ENCODE data around the gene SHB. TPM values are rescaled to one million over a fixed set of nuclear protein-coding genes. Genes with fewer than 3 reads are reported as not detected.

SHB gene
- total RNA-seq, 1 experiment from 2014 or later, result 20.0 TPM

DNA sequence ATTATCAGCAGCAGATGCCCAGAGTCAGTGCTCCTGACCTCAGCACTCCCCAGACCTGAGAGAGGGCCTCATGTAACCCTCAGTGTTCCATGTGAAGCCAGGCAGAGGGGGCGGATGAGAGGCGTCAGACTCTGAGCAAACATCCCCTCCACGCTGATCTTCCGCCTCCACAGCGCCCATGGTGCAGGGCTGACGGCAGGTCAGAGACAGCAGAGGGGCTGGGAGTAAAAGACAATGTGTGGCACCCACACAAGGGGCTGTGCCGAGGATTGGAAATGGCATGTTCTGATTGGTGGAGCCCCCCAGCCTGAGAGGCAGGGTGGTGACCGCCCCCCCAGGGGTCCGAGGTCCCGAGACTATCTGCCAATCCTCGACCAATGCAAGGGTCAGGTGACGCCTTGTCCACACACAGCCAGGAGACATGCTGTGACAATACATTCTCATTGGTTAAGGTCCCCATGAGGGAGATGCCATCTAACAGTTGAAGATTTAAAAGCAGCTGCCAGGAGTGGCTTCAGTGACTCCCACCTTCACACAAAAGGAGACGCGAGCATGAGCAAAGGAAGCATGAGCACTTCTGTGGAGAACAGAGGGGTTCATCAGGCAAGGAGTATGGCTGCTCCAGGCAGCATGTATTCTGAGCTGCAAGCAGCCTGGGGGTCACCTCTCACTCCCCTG lies 145.8 kb downstream of the SHB start:
- no peaks in the 10 kb centered on the region for H3K27me3 ChIP-seq
- H3K9me3 ChIP-seq, result no peaks in the 10 kb centered on the region
- H3K4me3 ChIP-seq, result no peak overlapping the region
- DNase-seq, result no peak
- no peaks in the 10 kb centered on the region for H3K36me3 ChIP-seq

DNA sequence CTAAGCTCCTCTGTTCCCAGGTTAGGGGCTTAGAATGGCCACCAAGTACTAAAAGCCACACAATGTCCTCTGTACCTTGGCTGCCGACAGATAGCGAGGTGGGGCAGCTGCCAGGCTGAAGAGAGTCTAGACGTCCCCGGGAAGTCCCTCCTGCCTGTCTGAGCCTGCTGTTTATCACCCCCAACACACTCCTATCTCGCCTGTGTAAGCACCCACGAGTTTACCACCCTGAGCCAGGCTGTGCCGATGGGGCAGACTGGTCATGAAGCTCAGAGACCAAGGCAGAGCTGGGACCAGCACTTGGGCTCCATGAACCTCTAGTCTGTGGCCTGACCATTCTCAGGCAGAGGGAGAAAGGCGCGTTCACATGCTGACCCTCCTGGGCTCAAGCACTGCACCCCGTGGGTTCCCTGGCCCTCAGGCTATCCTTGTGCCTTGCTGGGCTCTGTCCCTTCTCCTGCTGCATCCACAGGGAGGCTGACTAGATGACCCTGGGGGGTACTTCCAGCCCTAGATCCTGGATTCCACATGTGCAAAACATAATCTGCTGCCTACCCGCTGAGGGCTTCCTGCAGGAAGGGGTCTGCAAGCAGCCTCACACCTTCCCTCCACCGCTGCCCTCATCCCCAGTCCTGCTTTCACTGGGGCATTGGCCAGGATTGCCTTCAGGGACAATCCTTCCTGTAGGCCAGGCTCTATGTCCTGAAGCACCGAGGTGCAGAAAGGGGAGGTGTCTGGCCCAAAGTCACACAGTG lies 146.5 kb downstream of the SHB start:
- peaks cover 5% of the 10 kb centered on the region for H3K36me3 ChIP-seq
- no peak overlapping the region for H3K4me3 ChIP-seq
- H3K9me3 ChIP-seq, result no peaks in the 10 kb centered on the region
- DNase-seq, result no peak
- no peaks in the 10 kb centered on the region for H3K27me3 ChIP-seq

DNA sequence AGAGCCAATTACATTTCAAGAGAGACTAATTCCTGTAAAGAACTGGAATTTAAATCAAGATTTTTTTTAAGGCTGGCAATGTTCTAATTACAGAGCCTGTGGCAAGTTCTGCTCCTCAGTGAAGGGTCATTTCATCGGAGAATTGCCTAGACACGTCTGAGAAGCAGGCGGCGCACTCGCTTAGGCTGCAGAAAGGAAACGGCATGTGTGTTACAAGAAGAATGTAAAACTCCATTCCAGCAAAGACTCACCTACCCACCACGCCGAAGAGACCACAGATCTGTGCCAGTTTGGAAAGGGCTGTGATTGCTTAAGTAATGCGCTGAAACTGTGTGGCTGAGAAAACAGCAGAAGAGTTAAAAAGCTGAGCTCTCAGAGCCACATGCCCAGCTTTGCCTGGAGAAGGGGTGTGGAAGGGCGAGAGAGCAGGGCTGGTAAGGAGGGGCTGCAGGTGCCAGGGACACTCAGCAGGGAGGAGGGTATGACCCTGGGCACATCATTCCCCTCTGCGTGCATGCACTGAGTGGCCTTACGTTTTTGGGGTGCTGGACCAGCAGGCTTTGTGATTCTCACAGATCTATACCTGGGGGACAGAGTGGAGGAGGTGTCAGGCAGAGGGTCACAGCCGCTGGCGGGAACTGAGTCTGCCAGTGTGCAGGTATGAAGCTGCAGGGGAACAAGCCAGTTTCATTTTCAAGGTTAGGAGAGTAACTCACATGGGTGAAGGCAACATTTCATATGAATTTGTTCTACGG lies 147.3 kb downstream of the SHB start:
- DNase-seq, result no peak
- H3K9me3 ChIP-seq, result no peaks in the 10 kb centered on the region
- H3K36me3 ChIP-seq, result peaks cover 5% of the 10 kb centered on the region
- no peaks in the 10 kb centered on the region for H3K27me3 ChIP-seq
- no peak overlapping the region for H3K4me3 ChIP-seq

DNA sequence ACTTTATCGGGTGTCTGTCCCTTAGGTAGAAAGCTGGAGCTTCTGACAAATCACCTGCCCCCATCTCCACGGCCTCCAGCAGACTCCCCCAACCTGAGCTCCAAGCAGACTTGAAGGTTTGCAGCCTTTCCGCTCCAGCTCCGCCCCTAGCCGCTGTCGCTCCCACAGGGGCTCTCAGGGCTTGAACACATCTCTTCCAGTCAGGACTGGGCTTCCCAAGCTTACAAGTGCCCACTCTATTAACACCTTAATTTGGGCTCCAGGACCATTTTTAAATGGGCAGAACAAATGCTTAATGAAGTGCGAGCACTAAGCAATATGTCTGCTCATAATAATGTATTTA lies 147.9 kb downstream of the SHB start:
- Histone ChIP-seq H3K9me3 (no peaks in the 10 kb centered on the region), H3K27me3 (no peaks in the 10 kb centered on the region), H3K36me3 (peaks cover 5% of the 10 kb centered on the region), H3K4me3 (no peak overlapping the region)
- DNase-seq, result no peak

DNA sequence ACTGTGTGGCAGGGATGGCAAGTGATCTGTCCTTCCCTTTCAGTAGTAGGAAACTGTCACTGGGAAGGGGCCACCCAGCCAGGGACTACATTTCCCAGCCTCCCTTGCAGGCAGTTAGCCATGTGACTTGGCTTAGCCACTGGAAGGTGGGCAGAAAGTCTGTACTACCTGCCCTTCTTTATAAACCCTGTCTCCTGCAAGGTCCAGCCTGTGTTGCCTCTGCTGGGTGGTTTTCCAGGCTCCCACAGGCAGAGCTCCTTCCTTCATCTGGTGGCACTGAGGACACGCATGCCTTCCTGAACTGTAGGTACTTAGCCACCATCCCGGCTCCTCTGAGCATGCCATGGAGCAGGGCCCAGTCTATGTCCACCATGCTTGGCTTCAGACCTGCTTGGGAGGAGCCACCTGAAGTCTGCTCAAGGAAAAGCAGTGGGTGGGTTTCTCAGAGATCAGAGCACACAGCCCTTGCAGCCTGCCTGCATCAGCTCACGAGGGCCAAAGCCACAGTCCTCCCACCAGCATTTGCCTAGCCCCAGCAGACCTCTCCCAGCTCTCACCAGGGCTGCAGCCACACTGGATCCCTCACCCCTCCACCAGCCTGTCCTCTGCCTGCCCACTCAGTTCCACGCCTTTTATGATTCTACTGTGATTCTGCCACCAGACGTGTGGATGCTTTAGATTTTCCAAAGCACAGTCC lies 148.4 kb downstream of the SHB start:
- Histone ChIP-seq H3K36me3 (peaks cover 5% of the 10 kb centered on the region), H3K4me3 (no peak overlapping the region), H3K9me3 (no peaks in the 10 kb centered on the region), H3K27me3 (no peaks in the 10 kb centered on the region)
- DNase-seq, result no peak

DNA sequence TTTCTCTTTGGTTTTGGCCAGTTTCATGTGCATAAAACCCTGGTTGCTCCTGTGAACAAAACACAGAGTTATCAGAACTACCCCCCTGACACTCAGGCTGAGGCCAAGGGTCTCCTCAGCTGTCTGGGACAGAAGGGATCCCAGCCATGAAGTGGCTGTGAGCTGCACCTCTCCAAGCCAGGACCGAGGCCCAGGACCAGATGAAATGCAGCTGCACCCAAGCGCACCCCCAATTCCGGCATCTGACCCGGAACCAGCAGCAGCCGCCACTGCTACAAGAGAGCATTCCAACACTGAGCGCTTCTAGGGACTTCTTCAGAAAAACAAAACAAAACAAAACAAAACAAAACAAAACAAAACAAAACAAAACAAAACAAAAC lies 149.1 kb downstream of the SHB start:
- H3K9me3 ChIP-seq, result no peaks in the 10 kb centered on the region

DNA sequence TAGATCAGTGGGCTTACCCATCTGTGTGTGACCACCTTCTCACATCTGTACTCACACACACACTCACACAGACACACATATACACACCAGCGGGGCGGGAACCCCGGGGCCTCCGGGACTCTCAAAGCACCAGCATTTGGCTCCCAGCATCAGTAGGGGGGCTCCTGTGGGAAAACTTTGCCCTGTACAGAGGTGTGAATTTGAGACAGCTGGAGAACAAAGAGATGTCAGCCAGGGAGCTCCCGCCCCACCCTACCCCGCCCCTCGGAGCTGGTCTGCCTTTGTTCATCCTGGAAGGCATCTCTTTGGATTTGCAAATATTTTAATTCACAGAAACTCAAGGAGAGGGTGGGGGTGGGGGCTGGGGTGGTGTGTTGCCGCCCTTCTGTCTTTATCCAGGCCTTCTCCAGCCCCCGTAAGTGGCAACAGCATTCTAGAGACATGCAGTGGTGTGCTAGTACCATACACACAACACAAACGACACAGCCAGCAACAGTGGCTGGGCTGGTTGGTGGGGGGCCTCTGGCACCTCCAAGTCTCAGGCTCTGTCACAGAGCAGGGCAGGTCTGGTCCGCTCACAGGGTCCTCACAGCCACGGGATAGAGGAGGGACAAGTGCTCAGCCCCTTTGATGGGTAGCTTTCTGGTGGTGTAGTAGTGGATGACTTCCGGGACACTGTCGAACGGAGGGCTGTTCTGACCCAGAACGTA lies 149.6 kb downstream of the SHB start:
- Histone ChIP-seq H3K4me3 (no peak overlapping the region), H3K9me3 (no peaks in the 10 kb centered on the region), H3K27me3 (no peaks in the 10 kb centered on the region), H3K36me3 (peaks cover 5% of the 10 kb centered on the region)
- DNase-seq, result no peak

More for the DNA sequence above, 149.1 kb downstream of the SHB start:
- H3K27me3 ChIP-seq, result no peaks in the 10 kb centered on the region
- peaks cover 5% of the 10 kb centered on the region for H3K36me3 ChIP-seq
- no peak overlapping the region for H3K4me3 ChIP-seq
- no peak for DNase-seq

DNA sequence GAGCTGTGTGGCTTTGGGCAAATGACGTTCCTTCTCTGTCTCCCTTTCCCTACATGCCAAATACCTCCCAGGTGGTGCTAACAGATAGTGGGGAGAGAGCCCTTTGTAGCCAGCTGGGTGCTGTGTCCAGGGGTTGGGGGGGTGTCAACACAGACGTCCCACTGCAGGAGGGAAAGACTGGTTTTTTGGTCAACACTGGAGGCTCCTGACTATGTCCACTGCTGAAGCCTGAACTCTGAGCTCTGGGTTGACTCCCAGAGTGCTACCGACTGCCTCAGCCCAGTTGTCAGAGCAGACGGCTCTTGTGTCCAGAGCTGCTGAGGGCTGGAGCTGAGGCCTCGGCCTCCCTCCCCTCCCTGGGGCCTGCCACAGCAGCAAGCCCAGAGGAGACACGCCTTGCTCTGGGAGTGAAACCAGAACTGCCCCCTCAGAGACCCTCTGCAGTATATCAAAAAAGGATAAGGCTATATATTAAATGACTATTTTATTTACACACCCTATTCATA lies 150.3 kb downstream of the SHB start:
- no peak for DNase-seq
- no peak overlapping the region for H3K4me3 ChIP-seq
- H3K9me3 ChIP-seq, result no peaks in the 10 kb centered on the region
- H3K27me3 ChIP-seq, result no peaks in the 10 kb centered on the region
- peaks cover 8% of the 10 kb centered on the region for H3K36me3 ChIP-seq

DNA sequence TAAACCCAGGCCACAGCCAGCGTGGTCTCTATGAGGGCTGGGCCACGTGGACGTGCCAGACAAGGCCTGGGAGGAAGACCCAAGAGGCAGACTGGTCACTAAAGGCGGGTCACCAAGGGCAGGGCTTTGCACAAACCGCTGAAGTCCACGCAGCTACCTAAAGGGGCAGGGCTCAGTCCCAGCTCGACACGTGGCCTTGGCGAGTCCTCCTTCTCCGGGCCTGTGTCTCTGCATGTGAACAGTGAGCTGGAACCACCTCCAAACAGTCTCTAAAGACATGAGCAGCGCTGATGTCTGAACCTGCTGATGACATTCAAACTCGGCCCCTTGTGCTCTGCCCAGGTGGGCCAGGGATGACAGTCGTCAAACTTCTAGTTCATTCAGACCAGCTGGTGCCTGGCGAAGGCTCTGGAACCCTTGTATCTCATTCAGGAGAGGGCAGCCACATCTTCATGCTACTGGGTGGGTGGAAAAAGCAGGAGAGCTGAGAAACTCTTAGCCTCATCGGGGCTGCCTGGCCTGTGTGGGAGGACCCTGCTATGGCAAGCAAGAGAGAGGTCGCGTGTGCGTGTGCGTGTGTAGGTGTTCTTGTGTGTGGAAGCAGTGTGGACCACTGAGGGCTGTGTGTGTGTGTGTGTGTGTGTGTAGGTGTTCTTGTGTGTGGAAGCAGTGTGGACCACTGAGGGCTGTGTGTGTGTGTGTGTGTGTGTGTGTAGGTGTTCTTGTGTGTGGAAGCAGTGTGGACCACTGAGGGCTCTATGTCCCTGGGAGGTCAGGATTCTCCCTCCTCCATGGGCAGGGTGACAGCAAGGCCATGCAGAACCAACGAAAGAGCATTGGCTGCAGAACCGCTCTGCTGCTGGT lies 151.0 kb downstream of the SHB start:
- Histone ChIP-seq H3K36me3 (peaks cover 11% of the 10 kb centered on the region), H3K27me3 (no peaks in the 10 kb centered on the region), H3K4me3 (no peak overlapping the region), H3K9me3 (no peaks in the 10 kb centered on the region)
- no peak for DNase-seq

DNA sequence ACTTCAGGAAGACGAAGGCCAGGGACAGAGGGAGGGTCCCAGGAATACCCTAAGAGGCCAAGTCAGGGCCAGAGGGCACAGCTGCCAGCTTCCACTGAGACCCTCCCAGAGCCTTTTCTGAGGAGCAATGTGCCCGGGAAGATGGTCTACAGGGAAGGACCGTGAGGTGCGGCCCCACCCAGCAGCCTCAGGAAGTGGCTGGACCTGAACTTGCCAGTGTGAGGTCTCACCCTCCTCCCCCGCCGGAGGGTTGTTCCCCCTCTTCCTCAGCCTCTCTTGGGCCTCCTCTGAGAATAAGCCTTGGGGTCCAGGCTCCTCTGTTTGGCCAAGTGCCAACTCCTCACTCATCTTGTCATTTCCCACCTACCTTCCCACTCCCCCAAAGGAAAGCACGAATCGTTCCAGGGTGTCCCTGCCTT lies 151.7 kb downstream of the SHB start:
- H3K36me3 ChIP-seq, result peaks cover 11% of the 10 kb centered on the region
- H3K9me3 ChIP-seq, result no peaks in the 10 kb centered on the region
- no peak overlapping the region for H3K4me3 ChIP-seq
- H3K27me3 ChIP-seq, result no peaks in the 10 kb centered on the region
- no peak for DNase-seq

DNA sequence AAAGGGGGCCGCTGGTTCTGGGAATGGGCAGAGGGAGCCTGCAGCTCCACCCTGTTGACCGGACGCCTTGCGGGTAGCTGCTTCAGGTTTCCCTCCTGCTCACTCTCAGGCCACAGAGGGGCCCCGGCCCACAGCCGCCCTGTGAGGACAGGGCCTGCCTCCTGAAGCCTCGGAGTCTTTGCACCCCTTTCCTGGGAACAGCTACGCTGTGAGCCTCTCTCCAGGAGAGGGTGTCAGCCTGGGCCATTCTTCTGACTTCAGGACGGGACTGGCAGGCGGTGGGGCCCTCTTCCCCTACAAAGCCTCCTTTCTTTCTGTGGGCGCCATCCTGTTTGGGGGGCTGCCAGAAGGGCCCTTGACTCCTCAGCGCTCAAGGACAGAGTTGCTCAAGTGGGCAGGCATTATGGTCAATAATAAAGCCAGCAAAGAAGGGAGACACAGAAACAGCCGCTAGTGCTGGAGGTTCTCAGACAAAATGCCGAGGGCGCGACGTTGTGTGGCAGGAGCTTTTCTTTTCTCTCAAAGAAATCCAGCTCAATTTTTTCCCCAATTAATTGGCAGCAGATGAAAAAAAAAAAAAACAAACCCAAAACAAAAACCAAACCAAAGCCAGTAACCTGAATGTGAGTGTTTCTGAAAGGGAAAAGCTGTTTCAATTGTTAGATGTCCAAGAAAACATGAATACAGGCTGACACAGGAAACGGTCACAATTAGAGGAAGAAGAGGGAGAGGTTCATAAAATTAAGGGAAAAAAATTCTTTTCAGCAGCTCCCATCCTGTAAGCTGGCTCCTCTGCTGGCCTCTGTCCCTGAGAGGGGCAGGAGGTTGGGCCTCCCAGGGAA lies 152.3 kb downstream of the SHB start:
- Histone ChIP-seq H3K4me3 (no peak overlapping the region), H3K36me3 (peaks cover 11% of the 10 kb centered on the region), H3K27me3 (no peaks in the 10 kb centered on the region), H3K9me3 (no peaks in the 10 kb centered on the region)
- DNase-seq, result no peak

DNA sequence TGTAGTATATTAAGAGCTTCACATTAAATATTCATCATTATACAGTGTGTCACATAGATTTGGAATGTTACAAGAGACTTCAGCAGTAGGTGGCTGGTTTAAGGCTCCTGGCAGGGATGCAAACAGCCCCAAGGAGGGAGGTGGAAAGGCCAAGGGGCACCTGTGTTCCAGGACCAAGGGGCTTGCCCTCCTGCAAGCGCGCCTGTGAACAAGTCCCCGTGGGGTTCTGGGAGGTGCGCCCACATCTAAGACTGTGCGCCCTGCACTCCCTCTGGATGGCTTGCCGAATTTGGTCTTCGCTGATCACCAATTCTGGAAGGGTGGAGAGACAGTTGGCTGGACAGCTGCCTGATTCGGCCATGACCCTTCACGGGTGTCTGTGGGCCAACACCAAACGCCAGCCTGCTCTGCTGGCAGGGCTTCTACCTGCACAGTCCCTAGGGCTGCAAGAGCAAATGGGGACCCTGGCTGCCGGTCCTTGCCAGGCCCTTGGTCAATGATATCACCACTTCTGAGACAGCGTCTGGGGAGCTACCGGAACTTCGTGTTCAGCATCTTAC lies 153.0 kb downstream of the SHB start:
- Histone ChIP-seq H3K4me3 (no peak overlapping the region), H3K27me3 (no peaks in the 10 kb centered on the region), H3K36me3 (peaks cover 11% of the 10 kb centered on the region), H3K9me3 (no peaks in the 10 kb centered on the region)
- no peak for DNase-seq

DNA sequence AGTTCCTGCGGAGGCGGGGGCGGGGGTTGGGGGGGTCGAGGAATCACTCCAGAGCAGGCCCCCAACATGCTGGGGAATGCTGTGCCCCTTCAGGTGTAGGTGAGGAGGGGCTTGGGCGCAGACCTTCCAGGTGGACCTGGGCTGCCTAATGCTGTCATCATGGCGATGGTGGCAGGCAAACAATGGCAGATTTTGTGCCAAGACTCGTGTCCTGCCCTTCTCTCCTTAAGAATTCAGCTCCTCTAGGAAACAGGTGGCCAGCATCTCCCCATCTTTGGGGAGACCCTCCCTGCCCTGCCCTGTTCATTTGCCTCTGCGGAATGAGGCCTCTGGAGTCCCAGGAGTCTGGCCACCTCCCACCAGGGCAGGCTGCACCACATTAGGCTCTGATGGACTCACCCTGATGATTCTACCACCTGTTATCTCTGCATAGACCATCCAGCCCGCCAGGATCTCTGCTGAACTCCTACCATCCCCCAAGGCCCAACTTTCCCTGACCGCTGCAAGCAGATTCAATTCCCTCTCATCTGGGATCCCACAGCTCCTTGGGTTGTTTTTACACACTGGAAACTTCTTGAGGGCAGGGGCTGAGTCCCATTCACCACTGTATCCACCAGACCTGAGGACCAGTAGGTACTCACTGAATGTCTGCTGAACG lies 154.2 kb downstream of the SHB start:
- Histone ChIP-seq H3K9me3 (no peaks in the 10 kb centered on the region), H3K36me3 (peaks cover 11% of the 10 kb centered on the region), H3K27me3 (no peaks in the 10 kb centered on the region), H3K4me3 (no peak overlapping the region)
- no peak for DNase-seq

DNA sequence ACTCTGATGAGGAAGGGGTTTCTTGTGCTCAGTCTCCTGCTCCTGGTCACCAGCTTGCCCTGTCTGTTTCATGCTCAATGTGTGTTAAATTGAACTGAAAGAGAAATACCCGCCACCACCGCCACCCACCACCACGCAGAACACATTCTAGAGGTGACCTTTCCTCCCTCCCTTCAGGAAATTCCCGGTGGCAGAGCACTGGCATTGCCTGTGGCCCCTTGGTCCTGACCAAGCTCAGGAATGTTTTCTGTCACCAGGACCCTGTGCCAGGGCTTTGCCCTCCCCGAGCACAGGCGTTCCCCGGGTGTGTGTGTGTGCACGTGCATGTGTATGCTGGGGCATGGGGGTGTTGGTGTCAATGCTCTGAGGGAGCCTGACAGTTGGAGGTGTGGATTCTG lies 154.9 kb downstream of the SHB start:
- no peaks in the 10 kb centered on the region for H3K9me3 ChIP-seq
- no peaks in the 10 kb centered on the region for H3K27me3 ChIP-seq
- H3K36me3 ChIP-seq, result peaks cover 11% of the 10 kb centered on the region
- H3K4me3 ChIP-seq, result no peak overlapping the region
- DNase-seq, result no peak

Measured in MG63 (cell line).